ENCODE data around the gene KRTAP10-8.
"Not testable (repeated sequence)": the region's sequence is repeated elsewhere in the genome, so short reads cannot be mapped to it uniquely, and the experiment has no call there.

Gene KRTAP10-8

DNA sequence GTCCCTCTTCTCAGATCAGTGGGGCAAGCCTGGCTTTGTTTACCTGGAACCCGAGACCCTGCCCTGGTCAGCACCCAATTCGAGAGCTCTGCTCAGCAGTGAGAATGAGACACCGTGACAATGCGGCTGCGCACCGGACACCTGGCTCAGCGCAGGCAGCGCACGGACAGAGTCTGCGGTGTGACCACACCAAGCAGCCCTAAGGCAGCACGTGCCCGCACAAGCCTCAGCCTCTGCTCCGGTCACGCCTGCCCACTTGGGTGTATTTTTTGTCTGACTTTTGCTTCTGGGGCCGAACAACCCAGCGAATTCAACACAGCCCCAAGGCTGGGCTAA lies 4.7 kb downstream of the KRTAP10-8 start:
- DNase-seq (ENCODE audit: low read depth in 2 of 3, low spot score in 1 of 3) = no peak

DNA sequence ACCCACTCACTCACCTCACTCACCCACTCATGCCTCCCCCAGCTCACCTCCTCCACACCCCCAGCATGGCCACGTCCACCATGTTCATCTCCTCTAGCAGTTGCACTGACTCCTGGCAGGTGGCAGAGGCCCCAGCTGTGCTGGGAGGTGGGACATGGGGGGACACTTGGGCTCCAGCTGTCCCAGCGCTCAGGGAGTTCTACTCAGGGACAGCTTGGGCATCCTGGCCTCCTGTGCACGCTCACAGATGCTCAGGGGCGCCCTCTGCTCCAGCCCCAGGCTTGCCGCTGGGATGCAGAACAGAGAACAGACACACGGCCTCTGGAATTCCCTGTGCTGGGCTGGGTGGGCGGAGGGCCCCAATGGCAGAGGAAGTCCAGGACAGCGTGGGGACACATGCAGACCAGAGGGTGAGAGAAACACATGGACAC lies 5.2 kb downstream of the KRTAP10-8 start:
- no peak for DNase-seq (ENCODE audit: low read depth in 2 of 3, low spot score in 1 of 3)

DNA sequence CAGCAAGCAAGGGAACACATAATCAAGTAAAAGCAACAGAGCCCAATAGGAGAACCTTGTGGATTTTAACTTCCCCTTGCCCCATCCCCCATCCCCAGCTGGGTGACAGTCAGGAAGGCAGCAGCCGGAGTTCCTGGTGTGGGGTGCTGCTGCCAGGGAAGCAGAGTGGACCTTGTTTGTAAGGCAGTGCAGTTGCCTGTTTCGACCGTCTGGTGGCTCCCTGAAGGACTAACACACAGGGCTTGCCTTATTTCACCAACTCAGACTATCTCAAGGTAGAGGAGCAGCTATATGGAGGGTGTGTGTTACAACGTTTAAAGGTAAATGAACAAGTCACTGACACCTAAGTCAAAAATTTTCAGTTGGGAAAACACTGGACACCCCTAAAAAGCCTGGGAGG lies 6.6 kb downstream of the KRTAP10-8 start:
- DNase-seq (ENCODE audit: low read depth in 2 of 3, low spot score in 1 of 3) = no peak

DNA sequence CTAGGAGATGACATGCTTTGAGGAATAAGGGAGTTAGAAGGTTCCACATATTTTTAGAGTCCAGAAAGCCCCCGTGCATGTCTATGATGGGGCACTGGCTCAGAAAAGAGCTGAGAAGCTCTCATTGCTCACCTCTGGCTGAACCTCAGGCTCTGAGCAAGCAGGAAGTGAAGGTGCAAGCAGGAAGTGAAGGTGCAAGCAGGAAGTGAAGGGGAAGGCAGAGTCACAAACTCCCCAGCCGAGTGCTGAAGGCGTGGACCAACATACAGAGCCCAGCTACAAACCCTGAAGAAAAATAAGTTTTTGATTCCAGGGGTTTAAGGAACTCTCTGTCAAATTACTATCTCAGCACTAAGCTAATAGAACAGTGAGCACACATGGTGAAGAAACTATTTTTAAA lies 7.0 kb downstream of the KRTAP10-8 start:
- peak; percentile 20 to 26 (median 23) for DNase-seq (ENCODE audit: low read depth in 2 of 3, low spot score in 1 of 3)

DNA sequence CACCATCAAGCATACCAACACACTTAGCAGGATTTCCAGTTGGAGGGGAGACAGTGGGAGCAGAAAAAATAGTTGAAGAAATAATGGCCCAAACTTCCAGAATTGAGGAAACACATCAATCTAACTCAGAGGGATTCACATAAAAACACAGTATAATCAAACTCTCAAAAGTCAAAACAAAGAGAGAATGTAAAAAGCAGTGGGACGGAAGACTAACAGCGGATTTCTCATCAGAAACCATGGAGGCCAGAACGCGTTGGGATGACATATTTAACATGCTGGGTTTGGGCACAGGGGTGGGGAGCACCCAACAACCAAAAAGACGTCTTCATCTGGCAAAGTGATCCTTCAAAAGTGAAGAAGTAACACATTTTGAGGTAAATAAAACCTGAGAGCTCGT lies 8.0 kb downstream of the KRTAP10-8 start:
- no peak for DNase-seq (ENCODE audit: low read depth in 2 of 3, low spot score in 1 of 3)

DNA sequence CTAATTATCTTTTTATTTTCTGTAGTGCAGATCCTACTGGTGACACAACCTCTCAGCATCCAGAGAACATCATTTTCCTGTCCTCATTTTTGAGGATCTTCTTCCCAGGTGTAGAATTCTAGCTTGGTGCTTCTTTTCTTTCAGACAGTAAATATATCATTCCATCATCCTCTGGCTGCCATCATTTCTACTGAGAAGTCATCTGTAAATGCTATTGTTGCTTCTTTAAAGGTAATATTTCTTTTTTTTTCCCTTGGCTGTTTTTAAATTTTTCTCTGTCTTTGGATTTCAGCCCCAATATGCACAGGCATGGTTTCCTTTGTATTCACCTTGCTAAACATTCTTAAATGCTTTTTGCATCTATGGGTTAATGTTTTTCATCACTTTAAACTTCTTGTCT lies 11.7 kb downstream of the KRTAP10-8 start:
- DNase-seq (ENCODE audit: low read depth in 2 of 3, low spot score in 1 of 3) = no peak

DNA sequence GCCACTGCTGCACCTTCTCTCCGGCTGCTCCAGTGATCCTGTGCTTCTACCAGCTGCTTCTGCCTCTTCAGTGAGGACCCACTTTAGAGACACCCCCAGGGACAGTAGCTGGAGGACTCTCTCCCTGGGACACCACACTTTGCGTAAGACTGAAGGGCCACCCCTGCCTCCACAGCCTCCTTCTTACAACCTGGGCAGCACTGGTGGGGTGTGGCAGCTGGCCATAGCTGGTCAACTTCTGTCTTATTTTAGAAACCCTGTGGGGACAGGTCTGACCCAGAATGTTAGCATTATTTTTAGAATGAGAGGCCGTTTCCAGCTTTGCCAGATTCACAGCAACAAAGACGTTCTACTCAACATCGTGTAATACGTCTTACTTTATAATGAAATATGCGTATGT lies 13.9 kb downstream of the KRTAP10-8 start:
- DNase-seq (ENCODE audit: low read depth in 2 of 3, low spot score in 1 of 3) = no peak

DNA sequence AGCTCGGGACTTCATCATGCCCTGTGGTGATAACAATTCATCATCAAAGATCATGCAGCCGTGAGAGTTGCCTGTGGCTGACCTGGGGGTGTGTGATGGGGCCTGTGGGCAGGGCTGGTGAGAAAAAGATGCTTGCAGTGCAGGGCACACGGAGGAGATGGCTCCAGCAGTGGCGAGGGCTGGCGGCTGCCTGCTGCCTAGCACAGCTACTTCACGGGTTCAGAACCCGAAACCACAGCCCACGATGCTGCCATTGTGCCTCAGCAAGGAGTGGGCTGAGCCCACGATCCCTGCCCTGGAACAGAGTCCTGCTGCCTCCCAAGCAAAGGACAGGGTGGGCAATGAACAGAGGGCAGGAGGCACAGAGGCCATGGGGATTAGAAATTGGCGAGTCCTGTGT lies 14.4 kb downstream of the KRTAP10-8 start:
- DNase-seq (ENCODE audit: low read depth in 2 of 3, low spot score in 1 of 3) = no peak

DNA sequence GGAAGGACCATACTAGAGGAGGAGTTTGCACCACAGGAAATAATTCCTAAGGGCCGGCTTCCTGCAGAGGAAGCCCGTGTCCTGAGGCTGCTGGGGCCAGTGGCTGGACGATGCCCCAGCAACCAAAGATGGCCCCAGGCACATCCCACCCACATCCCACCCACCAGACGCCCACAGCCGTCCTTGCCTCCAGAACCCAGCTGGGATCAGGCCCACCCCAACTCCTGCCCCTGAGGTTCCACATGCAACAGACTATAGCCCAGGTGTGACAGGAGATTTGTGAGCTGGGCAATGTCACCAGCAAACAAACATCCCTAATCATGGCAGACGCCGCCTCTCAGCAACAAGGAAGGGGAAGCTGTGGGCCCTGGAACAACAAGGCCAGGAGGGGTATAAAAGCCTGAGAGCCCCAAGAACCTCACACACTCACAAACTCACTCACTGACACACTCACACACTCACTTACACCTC lies 14.8 kb downstream of the KRTAP10-8 start, which contains the start of gene KRTAP10-9:
TSS of gene KRTAP10-9 (plus strand) at position 421 of the 471 bp plus-strand sequence. CDS start 79 bp downstream, outside the sequence.
- DNase-seq (ENCODE audit: low read depth in 2 of 3, low spot score in 1 of 3) = no peak

DNA sequence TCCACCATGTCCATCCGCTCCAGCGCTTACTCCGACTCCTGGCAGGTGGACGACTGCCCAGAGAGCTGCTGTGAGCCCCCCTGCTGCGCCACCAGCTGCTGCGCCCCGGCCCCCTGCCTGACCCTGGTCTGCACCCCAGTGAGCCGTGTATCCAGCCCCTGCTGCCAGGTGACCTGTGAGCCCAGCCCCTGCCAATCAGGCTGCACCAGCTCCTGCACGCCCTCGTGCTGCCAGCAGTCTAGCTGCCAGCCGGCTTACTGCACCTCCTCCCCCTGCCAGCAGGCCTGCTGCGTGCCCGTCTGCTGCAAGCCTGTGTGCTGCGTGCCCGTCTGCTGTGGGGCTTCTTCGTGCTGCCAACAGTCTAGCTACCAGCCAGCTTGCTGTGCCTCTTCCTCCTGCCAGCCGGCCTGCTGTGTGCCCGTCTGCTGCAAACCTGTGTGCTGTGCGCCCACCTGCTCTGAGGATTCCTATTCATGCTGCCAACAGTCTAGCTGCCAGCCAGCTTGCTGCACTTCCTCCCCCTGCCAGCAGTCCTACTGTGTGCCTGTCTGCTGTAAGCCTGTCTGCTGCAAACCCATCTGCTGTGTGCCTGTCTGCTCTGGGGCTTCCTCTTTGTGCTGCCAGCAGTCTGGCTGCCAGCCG lies 15.4 kb downstream of the KRTAP10-8 start:
- DNase-seq (ENCODE audit: low read depth in 2 of 3, low spot score in 1 of 3) = not testable (repeated sequence)

DNA sequence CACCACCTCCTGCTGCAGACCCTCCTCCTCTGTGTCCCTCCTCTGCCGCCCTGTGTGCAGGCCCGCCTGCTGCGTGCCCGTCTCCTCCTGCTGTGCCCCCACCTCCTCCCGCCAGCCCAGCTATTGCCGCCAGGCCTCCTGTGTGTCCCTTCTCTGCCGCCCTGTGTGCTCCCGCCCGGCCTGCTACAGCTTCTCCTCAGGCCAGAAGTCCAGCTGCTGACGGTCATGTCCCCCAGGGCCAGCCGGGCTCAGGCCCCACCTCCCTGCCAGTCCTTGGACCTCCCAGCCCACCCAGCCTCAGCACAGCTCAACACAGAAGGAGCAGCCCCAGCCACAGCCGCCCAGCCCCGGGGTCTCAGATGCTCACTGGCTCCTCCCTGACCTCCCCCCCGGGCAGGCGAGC lies 16.0 kb downstream of the KRTAP10-8 start:
- DNase-seq (ENCODE audit: low read depth in 2 of 3, low spot score in 1 of 3) = not testable (repeated sequence)

DNA sequence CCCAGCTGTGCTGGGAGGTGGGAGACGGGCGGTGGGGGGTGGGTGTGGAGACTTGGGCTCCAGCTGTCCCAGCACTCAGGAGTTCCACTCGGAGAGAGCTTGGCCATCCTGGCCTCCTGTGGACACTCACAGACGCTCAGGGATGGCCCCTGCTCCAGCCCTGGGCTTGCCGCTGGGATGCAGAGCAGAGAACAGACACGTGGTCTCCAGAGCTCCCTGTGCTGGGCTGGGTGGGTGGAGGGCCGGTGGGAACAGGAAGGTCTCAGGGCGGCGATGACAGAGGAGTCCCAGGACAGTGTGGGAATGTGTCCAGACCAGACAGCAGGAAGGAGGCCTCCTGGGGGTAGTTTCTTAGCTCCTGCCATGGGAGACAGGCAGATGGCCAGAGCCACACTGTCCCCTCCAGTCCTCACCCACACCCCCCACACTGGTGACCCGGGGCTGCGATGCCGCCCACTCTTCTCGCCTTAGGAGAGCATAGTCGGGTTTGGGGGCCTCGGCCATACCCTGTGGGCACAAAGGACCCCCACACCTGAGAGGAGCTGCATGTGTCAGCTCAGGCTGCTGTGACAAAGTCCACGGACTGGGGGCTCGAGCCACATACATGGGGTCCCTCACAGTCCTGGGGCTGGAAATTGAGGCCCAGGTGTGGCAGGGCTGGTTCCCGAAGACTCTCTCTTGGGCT lies 17.0 kb downstream of the KRTAP10-8 start:
- DNase-seq (ENCODE audit: low read depth in 2 of 3, low spot score in 1 of 3) = no peak

DNA sequence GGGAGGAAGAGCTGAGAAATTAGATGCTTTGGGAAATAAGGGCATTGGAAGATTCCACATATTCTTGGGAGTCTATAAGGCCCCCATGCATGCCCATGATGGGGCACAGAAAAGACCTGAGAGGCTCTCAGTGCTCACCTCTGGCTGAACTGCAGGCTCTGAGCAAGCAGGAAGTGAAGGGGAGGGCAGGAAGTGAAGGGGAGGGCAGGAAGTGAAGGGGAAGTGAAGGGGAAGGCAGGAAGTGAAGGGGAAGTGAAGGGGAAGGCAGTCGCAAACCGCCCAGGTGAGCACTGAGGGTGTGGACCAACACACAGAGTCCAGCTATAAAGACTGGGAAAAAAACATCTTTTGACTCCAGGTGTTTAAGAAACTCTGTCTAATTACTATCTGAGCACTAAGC lies 18.6 kb downstream of the KRTAP10-8 start:
- DNase-seq (ENCODE audit: low read depth in 2 of 3, low spot score in 1 of 3) = no peak

DNA sequence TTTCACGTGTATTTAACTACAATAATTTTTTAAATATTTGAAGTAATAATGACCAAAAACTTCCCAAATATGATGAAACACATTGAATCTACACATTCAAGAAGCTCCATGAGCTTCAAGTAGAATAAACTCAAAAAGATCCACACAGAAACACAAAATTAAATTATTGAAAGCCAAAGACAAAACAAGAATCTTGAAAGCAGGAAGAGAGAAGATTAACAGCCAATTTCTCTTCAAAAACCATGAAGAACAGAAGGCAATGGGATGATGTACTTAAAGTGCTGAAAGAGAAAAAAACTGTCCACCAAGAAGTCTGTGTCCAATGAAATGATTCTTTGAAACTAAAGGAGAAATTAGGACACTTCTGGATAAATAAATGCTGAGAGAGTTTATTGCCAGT lies 20.2 kb downstream of the KRTAP10-8 start:
- DNase-seq (ENCODE audit: low read depth in 2 of 3, low spot score in 1 of 3) = no peak

DNA sequence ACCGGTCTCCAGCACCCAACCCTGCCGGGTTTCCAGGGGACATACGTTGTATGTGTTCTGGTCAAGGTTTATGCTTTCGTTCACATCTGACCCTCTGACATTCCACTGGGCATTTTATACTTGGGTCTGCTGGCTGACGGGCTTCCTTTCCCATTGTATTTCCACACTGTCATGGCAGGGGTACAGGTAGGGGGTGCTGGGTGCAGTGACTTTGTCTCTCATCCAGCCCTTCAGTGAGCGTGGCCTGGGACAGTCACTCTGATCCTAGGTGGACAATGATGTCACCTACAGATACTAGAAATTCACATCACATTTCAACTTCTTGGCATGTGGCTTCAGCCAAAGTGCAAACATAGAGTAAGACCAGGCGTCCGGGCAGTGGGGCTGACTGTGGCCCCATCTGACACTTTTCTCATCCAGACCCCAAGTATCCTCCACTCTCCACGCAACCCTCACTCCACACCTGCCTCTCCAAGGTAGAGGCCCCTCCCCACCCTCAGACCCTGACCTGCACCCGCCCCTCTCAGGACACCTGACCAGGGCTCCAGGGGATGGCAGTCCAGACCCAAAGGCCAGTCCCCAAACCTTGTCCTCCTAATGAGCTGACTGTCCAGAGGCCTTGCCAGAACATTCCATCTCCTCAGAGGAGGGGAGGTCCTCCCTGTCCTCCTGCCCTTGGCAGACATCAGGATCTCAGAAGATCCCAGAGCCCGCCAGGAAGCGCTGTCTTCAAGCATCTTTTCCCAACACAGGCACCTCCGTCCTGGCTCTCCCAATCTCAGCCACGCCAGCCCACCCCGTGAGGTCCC lies 24.5 kb downstream of the KRTAP10-8 start:
- no peak for DNase-seq (ENCODE audit: low read depth in 2 of 3, low spot score in 1 of 3)

DNA sequence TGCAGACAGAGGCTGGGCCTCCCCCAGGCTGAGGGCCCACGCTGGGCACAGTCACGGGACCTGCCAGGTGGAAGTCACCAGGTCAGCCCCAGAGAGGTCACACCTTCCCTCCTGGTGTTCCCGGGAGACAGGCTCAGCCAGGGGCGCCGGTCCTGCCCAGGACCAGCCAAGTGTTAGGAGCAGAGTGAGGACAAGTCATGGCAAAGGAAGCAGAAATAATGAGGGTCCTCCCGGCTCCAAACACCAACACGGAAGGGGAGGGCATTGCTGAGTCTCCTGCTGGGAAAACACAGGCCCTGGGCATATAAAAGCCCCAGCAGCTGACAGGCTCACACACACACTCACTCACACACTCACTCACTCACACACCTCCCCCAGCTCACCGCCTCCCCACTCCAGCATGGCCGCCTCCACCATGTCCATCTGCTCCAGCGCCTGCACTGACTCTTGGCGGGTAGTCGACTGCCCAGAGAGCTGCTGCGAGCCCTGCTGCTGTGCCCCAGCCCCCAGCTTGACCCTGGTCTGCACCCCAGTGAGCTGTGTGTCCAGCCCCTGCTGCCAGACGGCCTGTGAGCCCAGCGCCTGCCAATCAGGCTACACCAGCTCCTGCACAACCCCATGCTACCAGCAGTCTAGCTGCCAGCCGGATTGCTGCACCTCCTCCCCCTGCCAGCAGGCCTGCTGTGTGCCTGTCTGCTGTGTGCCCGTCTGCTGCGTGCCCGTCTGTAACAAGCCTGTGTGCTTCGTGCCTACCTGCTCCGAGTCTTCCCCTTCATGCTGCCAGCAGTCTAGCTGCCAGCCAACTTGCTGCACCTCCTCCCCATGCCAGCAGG lies 25.4 kb downstream of the KRTAP10-8 start, which contains the start of gene KRTAP10-10:
TSS of gene KRTAP10-10 (plus strand) at position 339 of the 833 bp plus-strand sequence. CDS start at position 401, 62 bp downstream.
- no peak for DNase-seq (ENCODE audit: low read depth in 2 of 3, low spot score in 1 of 3)

DNA sequence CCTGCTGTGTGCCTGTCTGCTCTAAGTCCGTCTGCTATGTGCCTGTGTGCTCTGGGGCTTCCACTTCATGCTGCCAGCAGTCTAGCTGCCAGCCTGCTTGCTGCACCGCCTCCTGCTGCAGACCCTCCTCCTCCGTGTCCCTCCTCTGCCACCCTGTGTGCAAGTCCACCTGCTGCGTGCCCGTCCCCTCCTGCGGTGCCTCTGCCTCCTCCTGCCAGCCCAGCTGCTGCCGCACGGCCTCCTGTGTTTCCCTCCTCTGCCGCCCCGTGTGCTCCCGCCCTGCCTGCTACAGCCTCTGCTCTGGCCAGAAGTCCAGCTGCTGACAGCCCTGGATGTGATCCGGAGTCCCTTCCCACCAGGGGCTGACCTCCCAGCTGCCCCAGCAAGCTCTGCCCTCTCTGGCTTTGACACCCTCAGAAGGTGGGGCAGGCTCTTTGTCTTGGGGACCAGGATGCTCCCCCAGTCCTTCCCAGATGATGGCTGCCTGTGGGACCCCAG lies 26.0 kb downstream of the KRTAP10-8 start:
- not testable (repeated sequence) for DNase-seq (ENCODE audit: low read depth in 2 of 3, low spot score in 1 of 3)

DNA sequence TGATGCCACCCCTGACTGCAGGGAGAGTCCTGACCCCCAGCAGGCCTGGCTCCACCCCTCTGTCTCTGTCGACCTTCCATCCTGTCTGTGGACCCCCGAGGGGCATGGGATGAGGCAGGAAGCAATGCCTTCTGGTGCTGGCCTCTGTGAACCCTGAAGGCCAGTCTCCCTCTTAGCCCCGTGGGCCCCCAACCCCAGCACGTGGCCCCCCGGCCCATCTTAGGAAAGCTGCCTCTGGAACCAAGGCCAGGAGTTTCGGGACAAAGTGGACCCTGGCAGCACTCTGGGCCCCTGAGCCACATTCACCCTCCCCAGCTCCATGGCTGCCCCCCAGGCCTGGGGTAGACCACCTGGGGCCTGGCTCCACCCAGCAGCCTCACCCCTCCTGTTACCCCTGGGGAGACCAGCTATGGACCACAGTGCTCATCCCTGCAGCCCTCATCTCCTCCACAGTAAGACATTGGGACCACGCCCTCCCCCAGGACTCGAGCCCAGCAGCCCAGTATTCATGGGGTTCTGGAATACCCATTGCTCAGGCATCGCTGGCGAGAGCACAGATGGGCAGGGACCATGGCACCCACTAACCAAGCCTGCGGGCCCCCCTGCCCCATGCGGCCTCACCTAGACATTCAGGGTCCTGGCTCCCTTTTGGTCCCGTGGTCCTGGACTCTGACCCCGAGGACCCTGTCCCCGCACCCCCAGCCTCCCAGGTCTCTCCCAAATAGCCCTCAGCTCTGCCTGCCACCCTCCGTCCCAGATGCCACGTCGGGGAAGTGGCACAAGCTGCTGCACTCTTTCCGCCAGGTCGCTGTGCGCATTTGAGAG lies 26.8 kb downstream of the KRTAP10-8 start:
- not testable (repeated sequence) for DNase-seq (ENCODE audit: low read depth in 2 of 3, low spot score in 1 of 3)

DNA sequence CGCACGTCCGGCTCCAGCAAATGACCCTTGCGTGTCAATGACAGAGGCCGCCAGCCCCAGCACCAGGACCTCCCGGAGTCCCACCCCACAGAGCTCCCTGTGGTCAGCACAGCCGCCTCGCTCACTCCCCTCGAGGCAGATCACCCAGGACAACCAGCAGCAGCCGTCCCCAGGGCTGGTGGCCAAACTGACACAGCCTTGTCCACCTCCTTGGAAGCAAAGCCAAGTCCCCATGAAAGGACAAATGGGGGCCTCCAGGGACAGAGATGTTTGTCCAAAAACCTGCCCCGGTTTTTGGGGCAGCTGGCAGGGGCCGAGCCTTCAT lies 27.4 kb downstream of the KRTAP10-8 start:
- no peak for DNase-seq (ENCODE audit: low read depth in 2 of 3, low spot score in 1 of 3)

DNA sequence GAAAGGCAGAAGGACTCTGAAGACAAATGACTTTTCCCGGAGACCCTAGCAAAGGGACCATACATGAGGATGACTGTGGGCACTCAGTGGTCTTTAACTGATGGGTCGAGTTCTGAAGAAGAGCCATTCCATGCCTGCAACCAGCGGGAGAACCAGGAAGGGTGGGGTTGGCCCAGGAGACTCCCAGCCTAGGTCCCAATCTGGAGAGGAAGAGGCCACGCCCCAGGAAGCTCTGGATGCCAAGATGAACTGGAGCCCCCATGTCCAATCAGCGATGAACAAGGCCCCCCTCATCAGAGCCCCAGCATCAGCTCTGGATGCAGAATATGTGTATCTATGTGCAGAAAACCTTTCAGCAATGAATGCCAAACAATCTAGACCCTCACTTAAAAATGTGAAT lies 28.9 kb downstream of the KRTAP10-8 start:
- DNase-seq (ENCODE audit: low read depth in 2 of 3, low spot score in 1 of 3) = no peak
